PC-3 (cell line): Measurements from ENCODE around the gene MCF2L2.

ENCODE experiments used
- EZH2 ChIP-seq: fragments of 300-600 bp; sonication (generic); IDR thresholded peaks from one replicate; pipeline ENCODE4 v1.6.1; 2017; ENCODE audit warnings: antibody characterized with exemption, mild to moderate bottlenecking, low read length; ENCODE audit not compliant: unreplicated experiment
- EZH2phosphoT487 ChIP-seq: fragments of 300-600 bp; sonication (generic); IDR thresholded peaks from 2 replicates; pipeline ENCODE4 v1.6.1; 2018; ENCODE audit warnings: mild to moderate bottlenecking, antibody characterized with exemption, low read length, borderline replicate concordance
- TF ChIP-seq, protein P1 (sequence below): fragments of 300-600 bp; sonication (generic); conservative IDR thresholded peaks from 2 replicates; pipeline ENCODE4 v1.5.1; 2017; ENCODE audit warnings: antibody characterized with exemption, low read depth, mild to moderate bottlenecking, low read length

- TF ChIP-seq, protein P1, sequence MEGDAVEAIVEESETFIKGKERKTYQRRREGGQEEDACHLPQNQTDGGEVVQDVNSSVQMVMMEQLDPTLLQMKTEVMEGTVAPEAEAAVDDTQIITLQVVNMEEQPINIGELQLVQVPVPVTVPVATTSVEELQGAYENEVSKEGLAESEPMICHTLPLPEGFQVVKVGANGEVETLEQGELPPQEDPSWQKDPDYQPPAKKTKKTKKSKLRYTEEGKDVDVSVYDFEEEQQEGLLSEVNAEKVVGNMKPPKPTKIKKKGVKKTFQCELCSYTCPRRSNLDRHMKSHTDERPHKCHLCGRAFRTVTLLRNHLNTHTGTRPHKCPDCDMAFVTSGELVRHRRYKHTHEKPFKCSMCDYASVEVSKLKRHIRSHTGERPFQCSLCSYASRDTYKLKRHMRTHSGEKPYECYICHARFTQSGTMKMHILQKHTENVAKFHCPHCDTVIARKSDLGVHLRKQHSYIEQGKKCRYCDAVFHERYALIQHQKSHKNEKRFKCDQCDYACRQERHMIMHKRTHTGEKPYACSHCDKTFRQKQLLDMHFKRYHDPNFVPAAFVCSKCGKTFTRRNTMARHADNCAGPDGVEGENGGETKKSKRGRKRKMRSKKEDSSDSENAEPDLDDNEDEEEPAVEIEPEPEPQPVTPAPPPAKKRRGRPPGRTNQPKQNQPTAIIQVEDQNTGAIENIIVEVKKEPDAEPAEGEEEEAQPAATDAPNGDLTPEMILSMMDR = no peak
- TF ChIP-seq EZH2phosphoT487 = no peak
- TF ChIP-seq EZH2 = no peak
These were observed 234.4 kb downstream of the MCF2L2 start for GRCh38 chr3:183193762-183194689.
